Stimulated activated naive CD8-positive, alpha-beta T cell treated with anti-CD3 and anti-CD28 coated beads, Interleukin-15, amount 100 ng/mL, for 72 hours (primary cell): Measurements from ENCODE around the gene HJV.

ENCODE experiments used
- ATAC-seq: fragments of 150-1000 bp; cut with Tn5 transposase; 2 replicates; pipeline ENCODE4 v1.10.0; 2021; ENCODE audit warnings: mild to moderate bottlenecking, moderate library complexity
- DNase-seq, 2 donors: peaks; one replicate each; pipeline ENCODE4 v3.0.0; 2021 to 2022
- H3K27ac Mint-ChIP-seq, 2 donors: one replicate each; pipeline ENCODE4 v1.8.0; 2022; ENCODE audit warnings: mild to moderate bottlenecking in 2 of 2, mixed read lengths in 2 of 2, moderate library complexity in 2 of 2
- H3K27me3 Mint-ChIP-seq: one replicate; pipeline ENCODE4 v1.8.0; 2022; ENCODE audit warnings: mixed read lengths
- H3K4me1 Mint-ChIP-seq: one replicate; pipeline ENCODE4 v1.8.0; 2022; ENCODE audit warnings: mild to moderate bottlenecking, mixed read lengths
- H3K4me3 Mint-ChIP-seq, 2 donors: one replicate each; pipeline ENCODE4 v1.8.0; 2022; ENCODE audit warnings: mild to moderate bottlenecking in 2 of 2, mixed read lengths in 2 of 2, moderate library complexity in 1 of 2
- H3K9me3 Mint-ChIP-seq, 2 donors: one replicate each; pipeline ENCODE4 v1.8.0; 2022; ENCODE audit warnings: mixed read lengths in 2 of 2

The HJV gene

DNA sequence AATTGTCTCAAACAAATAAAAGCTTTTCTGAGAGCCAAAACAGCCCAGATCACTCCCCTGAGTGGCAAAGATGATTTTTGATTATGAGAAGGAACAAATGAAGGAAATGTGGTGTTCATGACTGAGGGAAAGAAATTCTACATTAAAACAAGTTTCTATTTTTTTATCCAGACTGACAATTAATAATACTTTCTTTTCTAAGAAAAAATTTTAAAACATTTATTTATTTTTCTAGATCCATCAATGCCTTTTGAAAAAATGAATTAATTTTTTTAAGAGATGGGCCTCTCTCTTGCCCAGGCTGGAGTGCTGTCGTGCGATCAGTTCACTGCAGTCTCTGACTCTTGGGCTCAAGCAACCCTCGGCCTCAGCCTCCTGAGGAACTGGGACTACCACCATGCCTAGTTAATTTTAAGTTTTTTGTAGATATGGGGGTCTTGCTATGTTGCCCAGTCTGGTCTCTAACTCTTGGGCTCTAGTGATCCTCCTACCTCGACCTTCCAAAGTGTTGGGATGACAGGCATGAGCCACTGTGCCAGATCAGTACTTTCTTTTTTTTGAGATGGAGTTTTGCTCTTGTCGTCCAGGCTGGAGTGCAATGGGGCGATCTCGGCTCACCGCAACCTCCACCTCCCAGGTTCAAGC is 13.9 kb downstream of the HJV start:
- peaks cover 48% of the 10 kb centered on the region for H3K4me1 Mint-ChIP-seq
- peak overlapping the region in 1 of 2 donors; percentile 93 for H3K27ac Mint-ChIP-seq
- H3K4me3 Mint-ChIP-seq: peak overlapping the region in 1 of 2 donors; percentile 73
- DNase-seq (no peak), ATAC-seq (no peak)
- no peaks in the 10 kb centered on the region for H3K9me3 Mint-ChIP-seq
- no peaks in the 10 kb centered on the region for H3K27me3 Mint-ChIP-seq

DNA sequence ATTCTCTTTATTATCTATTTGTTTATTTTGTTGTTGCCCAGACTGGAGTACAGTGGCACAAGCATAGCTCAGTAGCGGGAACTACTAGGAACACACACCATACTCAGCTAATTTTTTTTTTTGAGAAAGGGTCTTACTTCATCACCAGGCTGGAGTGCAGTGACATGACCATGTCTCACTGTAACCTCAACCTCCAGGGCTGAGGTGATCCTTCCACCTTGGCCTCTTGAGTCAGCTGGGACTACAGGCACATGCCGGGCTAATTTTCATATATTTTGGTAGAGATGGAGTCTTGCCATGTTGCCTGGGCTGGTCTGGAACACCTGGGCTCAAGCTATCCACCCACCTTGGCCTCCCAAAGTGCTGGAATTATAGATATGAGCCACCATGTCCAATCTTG is 19.8 kb downstream of the HJV start:
- peaks cover 81% of the 10 kb centered on the region for H3K4me1 Mint-ChIP-seq
- no peak for ATAC-seq
- DNase-seq: peak in 1 of 2 donors; percentile 8
- no peaks in the 10 kb centered on the region for H3K27me3 Mint-ChIP-seq
- H3K9me3 Mint-ChIP-seq: no peaks in the 10 kb centered on the region
- H3K4me3 Mint-ChIP-seq: no peak overlapping the region
- peak overlapping the region; percentile 1 to 14 for H3K27ac Mint-ChIP-seq

DNA sequence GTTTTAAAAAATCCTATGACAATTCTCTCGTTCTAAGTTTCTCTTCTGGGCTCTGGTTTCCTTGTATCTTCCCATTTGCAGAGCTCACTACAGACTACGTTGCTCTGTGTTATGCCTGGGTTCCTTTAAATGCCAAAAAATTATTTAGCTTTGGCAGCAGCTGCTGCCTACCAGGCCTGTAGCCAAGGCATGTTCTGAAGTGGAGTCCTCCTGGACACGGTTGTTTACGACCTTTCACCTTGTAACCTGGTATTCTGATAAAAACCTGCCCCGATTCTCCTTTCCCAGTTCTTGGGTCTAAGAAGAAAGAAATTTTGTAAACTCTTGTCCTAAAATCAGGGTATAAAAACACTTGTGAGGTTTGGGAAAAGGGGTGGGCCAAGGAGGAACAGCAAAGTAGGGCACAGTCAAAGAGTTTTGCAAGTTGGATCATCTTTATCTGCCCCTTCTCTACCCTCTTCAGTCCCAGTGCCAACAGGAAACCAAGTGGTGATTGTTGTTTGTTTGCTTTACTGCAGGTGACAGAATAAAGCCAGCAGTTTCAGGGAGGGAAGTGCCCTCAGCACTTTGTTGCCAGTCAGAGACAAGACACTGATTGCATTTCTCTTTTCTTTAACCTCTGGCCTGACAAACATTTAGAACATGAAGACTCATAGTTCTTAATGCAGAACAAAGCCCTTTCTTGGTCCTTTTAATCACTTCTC is 22.1 kb downstream of the HJV start:
- no peak for DNase-seq
- no peaks in the 10 kb centered on the region for H3K27me3 Mint-ChIP-seq
- H3K9me3 Mint-ChIP-seq: no peaks in the 10 kb centered on the region
- no peak for ATAC-seq
- H3K4me3 Mint-ChIP-seq: peak overlapping the region; percentile 85 to 89
- peaks cover 59% of the 10 kb centered on the region for H3K4me1 Mint-ChIP-seq
- peak overlapping the region; percentile 79 to 95 for H3K27ac Mint-ChIP-seq

DNA sequence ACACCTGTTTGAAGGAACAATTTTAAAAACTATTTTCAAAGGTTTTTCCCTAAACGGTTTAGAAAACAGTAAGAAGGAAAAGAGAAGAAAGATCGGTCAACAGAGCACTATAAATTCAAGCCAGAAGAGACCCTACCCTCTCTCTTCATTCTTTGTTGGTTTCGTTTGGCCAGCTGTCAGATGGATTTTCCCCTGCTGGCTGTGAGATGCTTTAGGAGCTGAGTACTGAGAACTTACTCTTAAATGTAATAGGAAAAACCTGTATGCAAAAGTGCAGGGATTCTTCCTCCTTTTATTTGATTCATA is 23.9 kb downstream of the HJV start:
- Mint-ChIP-seq H3K27ac (peak overlapping the region; percentile 99), H3K4me3 (peak overlapping the region; percentile 85 to 89), H3K9me3 (no peaks in the 10 kb centered on the region), H3K27me3 (no peaks in the 10 kb centered on the region), H3K4me1 (peaks cover 58% of the 10 kb centered on the region)
- no peak for DNase-seq
- no peak for ATAC-seq

DNA sequence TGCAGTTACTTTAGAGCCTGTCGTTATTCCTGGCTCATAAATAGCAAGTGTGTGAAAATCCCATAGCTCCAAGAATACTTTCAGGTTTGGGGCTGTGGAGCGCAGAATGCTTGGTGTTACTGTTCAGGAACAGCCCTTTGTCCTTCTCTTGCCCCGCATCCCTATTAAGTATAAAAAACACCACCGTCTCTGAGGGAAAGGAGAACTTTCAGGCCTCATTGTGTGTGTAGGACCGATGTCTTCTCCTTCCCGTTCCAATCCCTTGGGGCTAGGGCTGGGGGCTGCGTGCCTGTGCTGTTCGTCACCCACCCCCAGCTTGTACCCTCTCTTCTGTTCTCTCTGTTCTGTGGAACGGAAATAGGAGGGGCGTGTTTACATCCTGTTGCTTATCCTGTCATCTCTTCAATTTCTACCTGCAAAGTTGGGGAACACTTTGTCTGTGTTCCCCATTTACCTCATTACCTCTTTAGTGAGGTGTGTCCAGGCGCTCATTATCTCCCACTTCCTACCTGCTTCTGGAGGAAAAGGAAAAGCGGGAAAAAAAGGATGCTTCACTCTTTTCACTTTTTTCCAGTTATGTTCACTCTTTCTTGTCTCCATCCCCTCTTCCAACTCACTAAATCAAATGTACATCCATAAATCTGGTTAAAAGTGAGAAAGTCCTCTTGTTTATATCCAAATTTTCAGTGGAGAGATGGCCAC is 24.4 kb downstream of the HJV start:
- H3K9me3 Mint-ChIP-seq: no peaks in the 10 kb centered on the region
- peaks cover 62% of the 10 kb centered on the region for H3K4me1 Mint-ChIP-seq
- H3K27me3 Mint-ChIP-seq: no peaks in the 10 kb centered on the region
- DNase-seq (peak in 1 of 2 donors; percentile 54), ATAC-seq (peak; percentile 69)
- peak overlapping the region; percentile 99 for H3K27ac Mint-ChIP-seq
- H3K4me3 Mint-ChIP-seq: peak overlapping the region; percentile 85 to 89

- Mint-ChIP-seq H3K4me3 (peak within 1 kb of the TSS; percentile 85 to 89), H3K27me3 (no peaks in the 10 kb centered on the region), H3K4me1 (peaks cover 62% of the 10 kb centered on the region), H3K27ac (peak within 1 kb of the TSS; percentile 99), H3K9me3 (no peaks in the 10 kb centered on the region)
- ATAC-seq (peak; percentile 95), DNase-seq (peak; percentile 82 to 94)
Observed at GRCh38 chr1:145996433-145997015, 25.0 kb downstream of the HJV start, which contains the start of gene TXNIP. TXNIP (minus strand) TSS chr1:145996579; CDS start chr1:145996266, 313 bp downstream.

- ATAC-seq: no peak
- no peaks in the 10 kb centered on the region for H3K27me3 Mint-ChIP-seq
- H3K4me3 Mint-ChIP-seq: peak overlapping the region; percentile 85 to 89
- H3K27ac Mint-ChIP-seq: peak overlapping the region; percentile 99
- peaks cover 64% of the 10 kb centered on the region for H3K4me1 Mint-ChIP-seq
- no peak for DNase-seq
- H3K9me3 Mint-ChIP-seq: no peaks in the 10 kb centered on the region
Observed at GRCh38 chr1:145995964-145996432, 25.5 kb downstream of the HJV start.

GRCh38 chr1:145995148-145995881 is 26.2 kb downstream of the HJV start:
- no peaks in the 10 kb centered on the region for H3K27me3 Mint-ChIP-seq
- no peaks in the 10 kb centered on the region for H3K9me3 Mint-ChIP-seq
- ATAC-seq: no peak
- no peak for DNase-seq
- peak overlapping the region; percentile 99 for H3K27ac Mint-ChIP-seq
- H3K4me1 Mint-ChIP-seq: peaks cover 70% of the 10 kb centered on the region
- H3K4me3 Mint-ChIP-seq: peak overlapping the region; percentile 85 to 89

GRCh38 chr1:145994391-145995120 is 27.0 kb downstream of the HJV start:
- Mint-ChIP-seq H3K4me3 (peak overlapping the region; percentile 85 to 89), H3K9me3 (no peaks in the 10 kb centered on the region)

DNA sequence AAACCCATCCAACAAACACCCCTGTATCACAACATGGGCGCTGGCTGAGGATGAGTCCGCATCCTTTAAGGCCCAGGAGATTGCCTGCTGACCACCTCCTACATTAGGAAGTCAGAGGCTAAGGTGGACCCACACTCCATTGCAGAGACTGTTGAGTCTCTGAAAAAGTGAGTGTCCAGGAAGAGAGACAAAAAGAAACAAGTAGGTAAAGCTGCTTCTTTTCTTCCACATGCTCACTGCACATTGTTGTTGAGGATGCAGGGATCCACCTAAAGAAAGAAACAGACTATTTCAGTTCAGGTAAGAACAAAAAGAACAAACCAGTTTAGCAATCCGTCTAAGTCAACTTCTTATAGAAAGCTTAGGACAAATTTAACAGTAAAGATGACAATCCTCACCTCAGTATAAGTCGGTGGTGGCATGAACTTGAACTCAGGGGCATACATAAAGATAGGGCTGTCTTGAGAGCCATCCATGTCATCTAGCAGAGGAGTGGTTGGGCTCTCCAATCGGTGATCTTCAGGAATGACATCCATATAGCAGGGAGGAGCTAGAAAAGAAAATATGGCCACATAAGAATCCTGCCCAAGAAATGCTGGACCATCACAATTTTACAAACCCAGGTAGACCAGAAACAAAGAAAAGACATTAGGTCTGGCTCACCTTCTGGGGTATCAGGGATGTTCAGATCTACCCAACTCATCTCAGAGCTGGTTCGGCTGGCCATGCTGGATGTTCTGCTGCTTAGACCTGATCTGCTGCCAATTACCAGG is 27.7 kb downstream of the HJV start:
- Mint-ChIP-seq H3K9me3 (no peaks in the 10 kb centered on the region), H3K27me3 (no peaks in the 10 kb centered on the region), H3K27ac (peak overlapping the region; percentile 81 to 99), H3K4me3 (peak overlapping the region; percentile 85 to 89), H3K4me1 (peaks cover 63% of the 10 kb centered on the region)
- ATAC-seq (no peak), DNase-seq (no peak)

More at GRCh38 chr1:145994391-145995120, 27.0 kb downstream of the HJV start:
- ATAC-seq (peak; percentile 58), DNase-seq (peak in 1 of 2 donors; percentile 70)
- H3K27me3 Mint-ChIP-seq: no peaks in the 10 kb centered on the region
- peak overlapping the region; percentile 81 to 99 for H3K27ac Mint-ChIP-seq
- H3K4me1 Mint-ChIP-seq: peaks cover 67% of the 10 kb centered on the region

DNA sequence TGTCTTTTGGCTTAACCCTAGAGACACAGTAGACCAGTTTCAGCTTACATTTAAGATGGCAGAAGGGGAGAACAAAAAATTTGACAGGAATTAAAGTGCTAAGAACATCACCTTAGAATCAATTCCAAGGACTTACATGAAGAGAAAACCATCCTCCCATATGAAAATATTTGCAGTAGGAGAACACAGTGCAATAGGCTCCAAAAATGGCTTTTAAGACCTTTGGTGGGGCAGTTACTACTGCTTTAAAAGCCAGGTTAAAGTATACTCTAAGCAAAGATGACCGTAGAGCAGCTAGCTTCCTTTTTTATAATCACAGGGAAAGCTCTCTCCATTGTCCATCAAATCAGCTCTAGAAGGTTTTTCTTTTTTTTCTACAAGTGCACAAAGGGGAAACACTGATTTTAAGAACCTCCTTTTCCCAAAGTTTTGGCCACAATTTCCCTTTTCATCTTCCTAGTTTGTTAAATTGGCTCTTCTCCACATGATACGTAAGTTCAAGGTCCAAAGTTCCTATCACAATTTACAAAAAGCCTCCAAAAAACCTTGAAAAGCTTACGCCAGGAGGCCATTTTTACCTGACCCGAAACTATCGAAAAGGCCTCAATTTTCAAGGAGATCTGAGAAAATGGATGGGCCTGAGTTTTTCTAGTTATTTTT is 28.4 kb downstream of the HJV start:
- DNase-seq: no peak
- H3K27me3 Mint-ChIP-seq: no peaks in the 10 kb centered on the region
- no peaks in the 10 kb centered on the region for H3K9me3 Mint-ChIP-seq
- peaks cover 63% of the 10 kb centered on the region for H3K4me1 Mint-ChIP-seq
- ATAC-seq: no peak
- peak overlapping the region; percentile 85 to 89 for H3K4me3 Mint-ChIP-seq
- H3K27ac Mint-ChIP-seq: peak overlapping the region; percentile 73 to 81

DNA sequence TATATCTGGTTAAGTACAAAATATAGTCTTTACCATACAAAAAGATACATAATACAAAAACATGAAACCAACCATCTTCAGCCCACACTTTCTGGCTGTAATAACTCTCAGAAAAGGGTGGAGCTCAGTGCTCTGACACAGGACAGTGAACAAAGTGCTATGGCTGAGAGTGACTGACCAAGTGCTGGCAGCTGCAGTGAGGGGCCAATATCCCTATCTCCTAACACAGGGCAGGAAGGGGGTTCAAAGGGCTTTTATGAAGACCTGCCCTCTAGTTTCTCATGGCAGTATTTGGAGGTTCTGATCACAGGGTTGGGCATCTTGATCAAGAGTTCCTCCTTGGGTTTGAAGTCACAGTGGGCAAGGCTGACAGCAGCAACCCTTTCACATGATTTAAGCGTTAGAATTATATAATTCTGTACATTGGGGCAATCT is 29.0 kb downstream of the HJV start:
- no peak for DNase-seq
- H3K4me1 Mint-ChIP-seq: peaks cover 63% of the 10 kb centered on the region
- ATAC-seq: no peak

DNA sequence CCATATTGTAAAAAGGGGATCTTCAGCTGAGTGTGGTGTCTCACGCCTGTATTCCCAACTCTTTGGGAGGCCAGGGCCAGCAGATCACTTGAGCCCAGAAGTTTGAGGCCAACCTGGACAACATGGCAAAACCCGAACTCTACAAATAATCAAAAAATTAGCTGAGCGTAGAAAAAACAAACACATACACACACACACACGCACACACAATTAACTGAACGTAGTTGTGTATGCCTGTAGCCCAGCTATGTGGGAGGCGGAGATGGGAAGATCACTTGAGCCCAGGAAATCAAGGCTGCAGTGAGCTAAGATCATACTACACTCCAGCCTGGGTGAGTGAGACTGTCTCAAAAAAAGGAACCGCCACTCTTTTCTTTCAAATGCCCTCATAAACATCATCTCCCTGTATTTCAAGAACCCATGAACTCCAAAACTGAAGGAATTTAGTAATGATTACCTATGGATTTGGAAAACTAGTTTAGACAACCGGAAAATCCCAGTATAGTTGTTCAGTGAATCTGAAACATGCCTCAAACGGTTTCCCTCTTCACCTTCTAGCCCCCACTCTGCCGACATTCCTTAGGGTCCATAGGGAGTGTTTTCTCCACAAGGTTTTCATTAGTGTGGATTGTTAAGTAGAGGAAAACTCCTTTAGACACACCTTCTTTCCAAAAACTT is 29.7 kb downstream of the HJV start:
- Mint-ChIP-seq H3K9me3 (no peaks in the 10 kb centered on the region), H3K27ac (no peak overlapping the region), H3K4me3 (peak overlapping the region; percentile 51 to 85), H3K27me3 (no peaks in the 10 kb centered on the region), H3K4me1 (peaks cover 62% of the 10 kb centered on the region)
- no peak for ATAC-seq
- DNase-seq: no peak

More for the DNA sequence above, 29.0 kb downstream of the HJV start:
- no peaks in the 10 kb centered on the region for H3K9me3 Mint-ChIP-seq
- H3K4me3 Mint-ChIP-seq: peak overlapping the region; percentile 85 to 89
- H3K27ac Mint-ChIP-seq: peak overlapping the region; percentile 28 to 30
- H3K27me3 Mint-ChIP-seq: no peaks in the 10 kb centered on the region
